Thymus (tissue), 14 donors: ENCODE results near the gene STMP1. TPM values are rescaled to one million over a fixed set of nuclear protein-coding genes. Genes with fewer than 3 reads are reported as not detected.

Experiments used
- DNase-seq, 9 donors: peaks; one replicate each; pipeline ENCODE4 v3.0.0-alpha.2; 2013; ENCODE audit warnings: low spot score in 9 of 9, low read depth in 6 of 9, missing footprints in 1 of 9
- H3K27ac ChIP-seq, 2 donors: one replicate each; pipeline ENCODE4 v1.5.1; 2013; ENCODE audit warnings: control low read depth in 1 of 2, low read depth in 1 of 2, low read length in 1 of 2, mild to moderate bottlenecking in 1 of 2, moderate library complexity in 1 of 2
- H3K27me3 ChIP-seq, 2 donors: one replicate each; pipeline ENCODE4 v1.5.1; 2013; ENCODE audit warnings: low read length in 1 of 2; ENCODE audit not compliant: control insufficient read depth in 2 of 2, insufficient read depth in 1 of 2
- H3K36me3 ChIP-seq, 2 donors: one replicate each; pipeline ENCODE4 v1.5.1; 2013; ENCODE audit warnings: low read length in 1 of 2, mild to moderate bottlenecking in 1 of 2, moderate library complexity in 1 of 2; ENCODE audit not compliant: control insufficient read depth in 2 of 2, insufficient read depth in 2 of 2
- H3K4me1 ChIP-seq, 2 donors: one replicate each; pipeline ENCODE4 v1.5.1; 2013; ENCODE audit warnings: low read length in 2 of 2; ENCODE audit not compliant: control insufficient read depth in 2 of 2, insufficient read depth in 2 of 2
- H3K4me3 ChIP-seq, 2 donors: one replicate each; pipeline ENCODE4 v1.5.1; 2013; ENCODE audit warnings: low read length in 2 of 2, control low read depth in 1 of 2, mild to moderate bottlenecking in 1 of 2
- H3K9me3 ChIP-seq, 2 donors: one replicate each; pipeline ENCODE4 v1.5.1; 2013; ENCODE audit warnings: low read length in 1 of 2, mild to moderate bottlenecking in 1 of 2; ENCODE audit not compliant: control insufficient read depth in 2 of 2, insufficient read depth in 1 of 2
- WGBS: extraction: QIAGEN DNeasy Blood & Tissue Kit; methylation state at CpG from one replicate; pipeline ENCODE4 v1.1.7; 2013; 5-methylcytosine and 5-hydroxymethylcytosine counted together
- long read RNA-seq, 10 donors: transcript quantifications; one replicate each; lab custom pipeline, GENCODE V29; 2026
- polyA plus RNA-seq: library from polyadenylated mRNA; stranded (reverse); fragments of 200-250 nt; gene quantifications from one replicate; pipeline ENCODE4 v1.2.3, GENCODE V29; 2013
- total RNA-seq: library from RNA; stranded (reverse); fragments of 120-200 nt; gene quantifications from one replicate; pipeline ENCODE4 v1.2.4, GENCODE V29; 2013
- donor health status: healthy.

STMP1 gene
- total RNA-seq (13.4 TPM), polyA plus RNA-seq (60.1 TPM)
- long read RNA-seq, donor 1, transcript STMP1-202 (3 exons, 2,450 nt), result major isoform, 12 of 12 reads
- long read RNA-seq, donor 1, partial matches to known transcripts, result 0 of 12 reads
- long read RNA-seq, donor 1, other reads (novel, unspliced or antisense), result 0 of 12 reads
- long read RNA-seq, donor 2, result 0 reads
- long read RNA-seq, donor 3, transcript STMP1-202 (3 exons, 2,450 nt), result major isoform, 95 of 97 reads
- long read RNA-seq, donor 3, partial matches to known transcripts, result 0 of 97 reads
- long read RNA-seq, donor 3, other reads (novel, unspliced or antisense), result 0 of 97 reads
- long read RNA-seq, donor 4, transcript STMP1-202 (3 exons, 2,450 nt), result major isoform, 36 of 36 reads
- long read RNA-seq, donor 4, partial matches to known transcripts, result 0 of 36 reads
- long read RNA-seq, donor 4, other reads (novel, unspliced or antisense), result 0 of 36 reads
- long read RNA-seq, donor 5, transcript STMP1-202 (3 exons, 2,450 nt), result major isoform, 112 of 114 reads
- long read RNA-seq, donor 5, partial matches to known transcripts, result 0 of 114 reads
- long read RNA-seq, donor 5, other reads (novel, unspliced or antisense), result 0 of 114 reads
- long read RNA-seq, donor 6, transcript STMP1-202 (3 exons, 2,450 nt), result major isoform, 55 of 64 reads
- long read RNA-seq, donor 6, partial matches to known transcripts, result 9 of 64 reads
- long read RNA-seq, donor 6, other reads (novel, unspliced or antisense), result 0 of 64 reads
- long read RNA-seq, donor 7, transcript STMP1-202 (3 exons, 2,450 nt), result major isoform, 59 of 59 reads
- long read RNA-seq, donor 7, partial matches to known transcripts, result 0 of 59 reads
- long read RNA-seq, donor 7, other reads (novel, unspliced or antisense), result 0 of 59 reads
- long read RNA-seq, donor 8, transcript STMP1-202 (3 exons, 2,450 nt), result major isoform, 26 of 26 reads
- long read RNA-seq, donor 8, partial matches to known transcripts, result 0 of 26 reads
- long read RNA-seq, donor 8, other reads (novel, unspliced or antisense), result 0 of 26 reads
- long read RNA-seq, donor 9, transcript STMP1-202 (3 exons, 2,450 nt), result major isoform, 53 of 54 reads
- long read RNA-seq, donor 9, partial matches to known transcripts, result 0 of 54 reads
- long read RNA-seq, donor 9, other reads (novel, unspliced or antisense), result 0 of 54 reads
- long read RNA-seq, donor 10, transcript STMP1-202 (3 exons, 2,450 nt), result major isoform, 50 of 50 reads
- long read RNA-seq, donor 10, partial matches to known transcripts, result 0 of 50 reads
- long read RNA-seq, donor 10, other reads (novel, unspliced or antisense), result 0 of 50 reads

DNA sequence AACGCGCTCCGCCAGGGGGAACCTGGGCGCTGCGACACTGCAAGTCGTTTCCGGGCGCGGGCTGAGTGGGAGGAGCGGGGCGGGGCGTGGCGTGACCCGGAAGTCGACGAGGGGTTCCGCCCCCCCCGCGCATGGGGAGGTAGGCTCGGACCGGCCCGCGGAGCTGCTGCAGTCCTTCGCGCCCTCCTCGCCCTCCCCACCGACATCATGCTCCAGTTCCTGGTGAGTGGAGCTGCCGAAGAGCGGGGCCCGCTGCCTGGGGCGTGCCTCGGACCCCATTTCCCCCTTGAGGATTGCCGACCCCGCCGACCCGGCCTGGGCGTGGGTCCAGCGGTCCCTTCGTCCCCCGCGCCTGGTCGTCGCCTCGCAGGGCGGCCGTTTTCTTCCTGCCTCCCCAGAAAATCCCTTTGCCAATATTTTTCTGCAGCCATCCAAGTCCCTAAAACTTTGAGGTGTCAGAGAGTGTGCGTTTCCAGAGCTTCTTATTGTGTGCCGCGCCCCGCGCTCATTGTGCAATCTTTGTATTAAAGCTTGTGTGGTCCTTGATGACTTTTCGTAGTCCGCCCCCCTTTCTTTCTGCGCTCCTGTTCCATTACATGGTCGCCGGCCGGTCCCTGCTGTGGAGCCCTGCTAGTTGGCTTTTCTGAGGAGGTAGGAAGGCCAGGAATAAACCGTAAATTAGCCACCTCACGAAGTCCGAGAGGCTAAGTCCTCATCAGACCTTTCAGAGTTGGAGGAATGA, at the start of gene STMP1:
TSS of gene STMP1 (plus strand) at position 142 of the 742 bp plus-strand sequence.
- WGBS, result under 1% methylated on average over 60 of the region's 60 CpGs
- peak; percentile 66 to 95 (median 87) for DNase-seq
- Histone ChIP-seq H3K36me3 (no peaks in the 10 kb centered on the region), H3K4me1 (peaks cover 10 to 16% of the 10 kb centered on the region in 2 donors), H3K27ac (peak within 1 kb of the TSS; percentile 82), H3K27me3 (no peaks in the 10 kb centered on the region), H3K9me3 (no peaks in the 10 kb centered on the region), H3K4me3 (peak within 1 kb of the TSS; percentile 74 to 98)

DNA sequence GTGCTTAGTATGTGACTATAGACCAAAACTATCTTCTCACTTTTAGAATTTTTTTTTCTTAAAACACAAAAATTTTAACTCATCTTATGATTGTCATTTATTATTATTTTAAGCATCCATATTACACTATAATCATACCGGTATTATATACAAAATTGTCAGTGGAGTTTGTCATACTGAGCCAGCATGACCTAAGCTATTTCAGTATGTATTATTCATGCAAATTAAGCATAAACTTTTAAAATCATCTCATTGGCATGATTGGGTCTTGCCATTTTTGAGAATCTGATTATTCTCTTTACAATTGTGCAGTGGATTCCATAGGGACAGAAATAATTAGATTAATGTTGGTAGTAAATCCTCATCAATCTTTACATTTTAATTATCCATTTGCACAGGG, 46.2 kb upstream of the STMP1 start:
- peaks cover 18 to 54% of the 10 kb centered on the region in 2 donors for H3K36me3 ChIP-seq

DNA sequence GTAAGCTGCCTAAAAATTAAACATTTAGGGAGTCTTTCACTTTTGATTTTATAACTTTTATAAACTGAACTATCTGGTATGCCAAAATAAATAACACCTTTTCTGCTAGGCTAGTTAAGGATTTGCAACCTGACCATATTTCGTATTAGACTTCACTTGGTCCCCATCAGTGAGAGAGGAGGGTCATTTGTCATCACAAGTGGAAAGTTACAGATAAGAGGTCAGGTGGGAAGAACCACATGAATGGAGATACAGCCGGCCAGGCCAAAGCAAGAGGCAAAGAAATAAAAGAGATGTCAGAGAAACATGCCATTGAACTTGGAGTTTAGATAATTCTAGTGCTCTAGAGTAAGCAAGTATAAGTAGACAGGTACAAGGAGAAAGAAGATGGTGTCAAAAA, 44.5 kb upstream of the STMP1 start:
- no peak for DNase-seq
- Histone ChIP-seq H3K4me1 (no peaks in the 10 kb centered on the region), H3K36me3 (peaks cover 17 to 56% of the 10 kb centered on the region in 2 donors), H3K9me3 (no peaks in the 10 kb centered on the region), H3K27ac (no peak overlapping the region), H3K4me3 (no peak overlapping the region), H3K27me3 (no peaks in the 10 kb centered on the region)
- 97% methylated on average over 2 of the region's 2 CpGs for WGBS

More for the DNA sequence above, 46.2 kb upstream of the STMP1 start:
- no peaks in the 10 kb centered on the region for H3K9me3 ChIP-seq
- H3K4me3 ChIP-seq, result no peak overlapping the region
- H3K4me1 ChIP-seq, result no peaks in the 10 kb centered on the region
- H3K27me3 ChIP-seq, result no peaks in the 10 kb centered on the region
- no peak overlapping the region for H3K27ac ChIP-seq
- WGBS, result 99% methylated on average over 1 of the region's 1 CpG
- DNase-seq, result no peak

DNA sequence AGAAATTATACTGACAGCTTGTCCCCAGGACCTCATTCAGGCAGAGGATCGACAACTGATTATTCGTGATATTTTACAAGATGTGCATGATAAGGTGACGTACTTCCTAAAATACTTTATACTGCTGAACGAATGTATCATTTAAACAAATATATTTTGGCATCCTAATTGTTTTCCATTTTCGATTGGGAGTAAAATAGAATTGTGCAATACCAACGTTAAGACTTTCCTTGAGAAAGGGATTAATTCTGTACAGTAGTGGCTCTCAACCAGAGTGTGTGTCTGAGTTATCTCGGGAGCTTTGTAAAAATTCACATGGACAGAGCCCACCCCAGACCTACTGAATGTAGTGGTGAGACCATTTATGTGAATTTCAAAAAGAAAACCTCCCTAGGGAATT, 43.8 kb upstream of the STMP1 start:
- DNase-seq, result no peak
- Histone ChIP-seq H3K27me3 (no peaks in the 10 kb centered on the region), H3K4me3 (no peak overlapping the region), H3K36me3 (peaks cover 21 to 60% of the 10 kb centered on the region in 2 donors), H3K27ac (no peak overlapping the region), H3K4me1 (no peaks in the 10 kb centered on the region), H3K9me3 (no peaks in the 10 kb centered on the region)
- 97% methylated on average over 7 of the region's 7 CpGs for WGBS

DNA sequence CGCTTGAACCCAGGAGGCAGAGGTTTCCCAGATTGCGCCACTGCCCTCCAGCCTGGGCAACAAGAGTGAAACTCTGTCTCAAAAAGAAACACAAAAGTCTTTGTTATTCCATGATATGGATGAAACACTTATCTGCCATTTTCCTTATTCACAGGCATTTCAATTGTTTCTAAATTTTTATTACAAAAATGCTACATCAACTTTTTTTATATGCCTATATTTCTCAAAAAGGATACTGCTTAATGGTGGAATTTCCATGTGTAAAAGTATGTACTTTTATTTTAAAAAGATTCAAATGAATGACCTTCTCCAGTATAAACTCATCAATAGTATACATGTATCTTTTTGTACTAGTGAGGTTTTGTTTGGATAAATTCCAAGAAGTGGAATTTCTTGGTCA, 41.9 kb upstream of the STMP1 start:
- no peaks in the 10 kb centered on the region for H3K27me3 ChIP-seq
- H3K4me3 ChIP-seq, result no peak overlapping the region
- no peak overlapping the region for H3K27ac ChIP-seq
- 99% methylated on average over 2 of the region's 2 CpGs for WGBS
- H3K9me3 ChIP-seq, result no peaks in the 10 kb centered on the region
- H3K36me3 ChIP-seq, result peaks cover 26 to 65% of the 10 kb centered on the region in 2 donors
- DNase-seq, result no peak
- no peaks in the 10 kb centered on the region for H3K4me1 ChIP-seq

DNA sequence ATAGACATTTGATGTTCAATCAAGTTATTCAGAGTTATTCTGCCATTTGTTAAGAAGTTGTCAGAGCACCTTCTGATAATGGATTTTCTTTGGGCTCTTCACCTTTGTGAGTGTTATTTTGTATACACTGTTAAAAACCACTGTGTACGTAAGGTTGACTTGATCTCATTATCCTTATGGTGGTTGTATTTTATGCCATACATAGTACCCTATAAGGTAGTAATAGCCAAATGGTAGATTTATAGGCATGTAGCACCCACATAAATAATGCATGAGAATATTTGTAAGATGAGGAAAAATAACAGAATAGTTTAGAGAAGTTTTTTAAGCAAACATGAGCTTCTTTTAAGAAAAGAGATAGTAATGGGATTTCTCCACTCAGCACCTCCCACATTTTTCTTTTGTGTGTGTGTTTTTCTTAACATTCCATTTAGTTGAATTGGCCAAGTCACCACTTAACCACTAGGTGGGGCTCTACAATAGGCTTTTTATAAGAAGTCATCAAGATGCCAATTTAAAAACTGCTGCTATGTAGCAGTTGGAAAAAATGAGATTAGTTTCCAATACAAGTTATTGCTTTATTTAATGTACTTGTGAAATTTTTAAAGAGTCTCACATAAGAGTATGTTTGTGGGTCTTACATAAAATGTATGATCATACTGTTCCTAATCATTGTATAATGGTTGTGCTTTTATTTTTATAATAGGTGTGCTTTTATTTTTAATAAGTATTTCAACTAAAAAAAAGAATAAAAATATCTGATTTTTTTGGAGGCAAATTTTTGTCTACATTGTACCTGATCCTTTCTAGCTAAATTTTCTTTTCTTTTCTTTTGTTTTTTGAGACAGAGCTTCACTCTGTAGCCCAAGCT, 41.1 kb upstream of the STMP1 start:
- Histone ChIP-seq H3K36me3 (peaks cover 31 to 67% of the 10 kb centered on the region in 2 donors), H3K27ac (no peak overlapping the region), H3K27me3 (no peaks in the 10 kb centered on the region), H3K9me3 (no peaks in the 10 kb centered on the region), H3K4me3 (no peak overlapping the region), H3K4me1 (no peaks in the 10 kb centered on the region)
- WGBS, result 99% methylated on average over 1 of the region's 1 CpG
- DNase-seq, result peak in 8 of 9 donors; percentile 12 to 65 (median 26)

DNA sequence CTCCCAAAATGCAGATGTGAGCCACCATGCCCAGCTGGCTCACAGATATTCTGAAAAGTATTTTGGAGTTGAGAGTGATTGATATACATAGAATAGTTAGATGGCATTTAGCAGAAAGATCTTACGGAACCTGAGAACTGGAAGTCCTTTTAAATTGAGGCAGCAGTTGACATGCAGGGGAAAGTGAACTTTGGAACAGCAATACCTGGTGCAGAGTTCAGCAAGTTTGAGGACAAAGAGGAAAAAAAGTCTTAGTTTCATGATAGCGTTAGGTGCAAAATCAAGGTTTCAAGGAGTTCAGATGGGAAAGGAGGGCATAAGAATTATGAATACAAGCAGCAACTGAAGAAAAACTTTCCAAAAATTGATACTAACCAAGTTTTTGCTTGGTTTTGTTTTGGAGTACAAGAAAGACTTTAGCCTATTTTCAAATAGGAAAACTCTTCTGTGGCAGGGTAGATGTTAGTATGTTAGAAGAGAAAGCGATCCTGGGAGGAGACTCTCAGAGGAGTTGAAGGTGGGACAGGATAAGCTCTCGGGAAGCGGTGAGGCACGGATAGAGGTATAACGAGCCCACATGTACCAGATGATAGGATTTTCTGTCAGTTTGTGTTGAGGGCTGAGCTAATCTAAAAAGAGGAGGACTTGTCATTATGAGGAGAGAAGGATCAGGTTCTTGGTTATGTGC, 28.0 kb upstream of the STMP1 start:
- Histone ChIP-seq H3K27ac (no peak overlapping the region), H3K4me3 (no peak overlapping the region), H3K4me1 (no peaks in the 10 kb centered on the region), H3K36me3 (peaks cover 21 to 78% of the 10 kb centered on the region in 2 donors), H3K9me3 (no peaks in the 10 kb centered on the region), H3K27me3 (no peaks in the 10 kb centered on the region)
- no peak for DNase-seq
- 98% methylated on average over 7 of the region's 7 CpGs for WGBS
